GM18858 (cell line): Measurements from ENCODE around the gene SDK2.

Experiments used
- ATAC-seq: cut with Tn5 transposase; IDR thresholded peaks from one replicate; pipeline ENCODE4 v1.9.1; 2021; ENCODE audit not compliant: unreplicated experiment

Gene SDK2

GRCh38 chr17:73401911-73402310 is 242.3 kb downstream of the SDK2 start:
- ATAC-seq, result no peak

- ATAC-seq, result no peak
These were observed 243.2 kb downstream of the SDK2 start for GRCh38 chr17:73400915-73401545.

- no peak for ATAC-seq
These were observed 245.2 kb downstream of the SDK2 start for GRCh38 chr17:73399056-73399455.

- no peak for ATAC-seq
These were observed 246.2 kb downstream of the SDK2 start for GRCh38 chr17:73397856-73398540.

GRCh38 chr17:73397278-73397826 is 246.9 kb downstream of the SDK2 start:
- ATAC-seq, result no peak

- ATAC-seq, result no peak
These were observed 247.6 kb downstream of the SDK2 start for GRCh38 chr17:73396431-73397277.

- no peak for ATAC-seq
These were observed 249.5 kb downstream of the SDK2 start for GRCh38 chr17:73394512-73395450.

GRCh38 chr17:73393962-73394361 is 250.3 kb downstream of the SDK2 start:
- ATAC-seq, result no peak

- ATAC-seq, result no peak
These were observed 250.9 kb downstream of the SDK2 start for GRCh38 chr17:73393381-73393780.

GRCh38 chr17:73391331-73392265 is 252.6 kb downstream of the SDK2 start:
- ATAC-seq, result no peak

- no peak for ATAC-seq
These were observed 253.4 kb downstream of the SDK2 start for GRCh38 chr17:73390851-73391250.

GRCh38 chr17:73390221-73390620 is 254.0 kb downstream of the SDK2 start:
- no peak for ATAC-seq

GRCh38 chr17:73389411-73389810 is 254.8 kb downstream of the SDK2 start:
- ATAC-seq, result no peak

- ATAC-seq, result no peak
These were observed 255.7 kb downstream of the SDK2 start for GRCh38 chr17:73388578-73388905.

- ATAC-seq, result no peak
These were observed 256.3 kb downstream of the SDK2 start for GRCh38 chr17:73387746-73388577.

- no peak for ATAC-seq
These were observed 257.7 kb downstream of the SDK2 start for GRCh38 chr17:73386561-73386960.

- ATAC-seq, result no peak
These were observed 259.3 kb downstream of the SDK2 start for GRCh38 chr17:73384926-73385325.

GRCh38 chr17:73380439-73381106 is 263.7 kb downstream of the SDK2 start:
- ATAC-seq, result no peak
